GM12872 (cell line): ENCODE measurements around the gene TMTC3.

Experiments
- CTCF ChIP-seq: IDR thresholded peaks from 3 replicates; pipeline ENCODE4 v1.5.1; 2011; ENCODE audit warnings: low read depth, mild to moderate bottlenecking, low read length, moderate library complexity; ENCODE audit not compliant: insufficient read depth

TMTC3 gene

GRCh38 chr12:88207921-88208620 is 66.0 kb downstream of the TMTC3 start:
- no peak for TF ChIP-seq CTCF

- TF ChIP-seq CTCF: no peak
Observed at GRCh38 chr12:88208661-88209060, 66.6 kb downstream of the TMTC3 start.

GRCh38 chr12:88218293-88218692 is 76.2 kb downstream of the TMTC3 start:
- TF ChIP-seq CTCF: no peak

- no peak for TF ChIP-seq CTCF
Observed at GRCh38 chr12:88219861-88220260, 77.8 kb downstream of the TMTC3 start.

- no peak for TF ChIP-seq CTCF
Observed at GRCh38 chr12:88223519-88223918, 81.4 kb downstream of the TMTC3 start.

GRCh38 chr12:88225776-88226175 is 83.7 kb downstream of the TMTC3 start:
- TF ChIP-seq CTCF: no peak

- TF ChIP-seq CTCF: no peak
Observed at GRCh38 chr12:88227263-88227662, 85.2 kb downstream of the TMTC3 start.
